Measurements from ENCODE around the gene ST6GAL1.

GRCh38 chr3:186988806-186989205 lies 58.5 kb downstream of the ST6GAL1 start:
- no peak for TF ChIP-seq CTCF (conservative IDR thresholded peaks at IDR 0.05; ENCODE audit: low read depth in 2 of 2)
- no peak for TF ChIP-seq POLR2AphosphoS5 (IDR thresholded peaks at IDR 0.05; ENCODE audit: low read depth)
